T-cell (primary cell): ENCODE data around the gene RPL39L. TPM values are rescaled to one million over a fixed set of nuclear protein-coding genes. Genes with fewer than 3 reads are reported as not detected.

Experiments
- ATAC-seq, 4 experiments: fragments of 200-7000 bp in 3 of 4; fragments of 150-1000 bp in 1 of 4; cut with Tn5 transposase; replicated peaks in 1 of 4; 1 replicate in 3 of 4; 2 replicates in 1 of 4; pipeline ENCODE4 v1.10.0; 2021; ENCODE audit warnings: moderate library complexity in 3 of 4, mild to moderate bottlenecking in 2 of 4, moderate number of reproducible peaks in 1 of 4
- CTCF ChIA-PET, 2 donors: fragments of 300-600 bp; sonication (Branson Sonifier 250); formaldehyde crosslinking; loops; one replicate each; lab custom pipeline; 2022; ENCODE audit warnings: antibody characterized with exemption in 2 of 2; lab: Charles Lee
- POLR2A ChIA-PET, 2 donors: fragments of 300-600 bp; sonication (Branson Sonifier 250); formaldehyde crosslinking; loops; one replicate each; lab custom pipeline; 2022; ENCODE audit warnings: antibody characterized with exemption in 2 of 2; lab: Charles Lee
- DNase-seq, 35 experiments: peaks; one replicate each; pipeline versions ENCODE4 v3.0.0 to v3.0.0-alpha.2; 2013 to 2023
- H3K27ac ChIP-seq: one replicate; pipeline ENCODE4 v1.5.1; 2013; ENCODE audit warnings: low read length
- H3K27me3 ChIP-seq, 2 experiments: replicated peaks in 1 of 2; 1 replicate in 1 of 2; 2 replicates in 1 of 2; pipeline versions ENCODE4 v1.6.1 to v1.7.0; 2013; ENCODE audit warnings: low read length in 1 of 2, mixed read lengths in 1 of 2; ENCODE audit not compliant: control insufficient read depth in 2 of 2, insufficient read depth in 2 of 2; ENCODE audit errors: extremely low read depth in 1 of 2
- H3K36me3 ChIP-seq, 2 donors: 1 replicate in 1 of 2; 2 replicates in 1 of 2; pipeline versions ENCODE4 v1.6.1 to v1.7.0; 2013; ENCODE audit warnings: low read length in 1 of 2; ENCODE audit not compliant: control insufficient read depth in 2 of 2, insufficient read depth in 1 of 2; ENCODE audit errors: extremely low read depth in 1 of 2
- H3K4me1 ChIP-seq, 2 experiments: 1 replicate in 1 of 2; 2 replicates in 1 of 2; pipeline versions ENCODE4 v1.6.1 to v1.7.0; 2013; ENCODE audit warnings: low read length in 2 of 2, mixed read lengths in 1 of 2; ENCODE audit not compliant: insufficient read depth in 2 of 2, control insufficient read depth in 1 of 2; ENCODE audit errors: extremely low read depth in 1 of 2
- H3K4me3 ChIP-seq, 2 donors: 1 replicate in 1 of 2; 2 replicates in 1 of 2; pipeline versions ENCODE4 v1.5.1 to v1.7.0; 2013; ENCODE audit warnings: mild to moderate bottlenecking in 2 of 2, low read length in 1 of 2, moderate library complexity in 1 of 2; ENCODE audit not compliant: control insufficient read depth in 1 of 2; ENCODE audit errors: extremely low read depth in 1 of 2
- H3K9me3 ChIP-seq: 2 replicates; pipeline ENCODE4 v1.7.0; 2013
- H3K27ac Mint-ChIP-seq, 2 donors: one replicate each; pipeline ENCODE4 v1.8.0; 2020 to 2021; ENCODE audit warnings: mild to moderate bottlenecking in 2 of 2, mixed read lengths in 2 of 2
- H3K27me3 Mint-ChIP-seq, 2 donors: one replicate each; pipeline ENCODE4 v1.8.0; 2021 to 2022; ENCODE audit warnings: mixed read lengths in 2 of 2
- H3K36me3 Mint-ChIP-seq: one replicate; pipeline ENCODE4 v1.8.0; 2021; ENCODE audit warnings: mixed read lengths
- H3K4me1 Mint-ChIP-seq, 3 donors: one replicate each; pipeline ENCODE4 v1.8.0; 2020 to 2022; ENCODE audit warnings: mixed read lengths in 3 of 3, mild to moderate bottlenecking in 1 of 3
- H3K4me3 Mint-ChIP-seq, 3 donors: one replicate each; pipeline ENCODE4 v1.8.0; 2020 to 2022; ENCODE audit warnings: mild to moderate bottlenecking in 3 of 3, mixed read lengths in 3 of 3, moderate library complexity in 3 of 3
- H3K9me3 Mint-ChIP-seq, 3 donors: one replicate each; pipeline ENCODE4 v1.8.0; 2020 to 2022; ENCODE audit warnings: mixed read lengths in 3 of 3
- WGBS: methylation state at CpG from one replicate; pipeline ENCODE4 v1.1.5; 2013; ENCODE audit warnings: missing lambda C conversion rate; ENCODE audit not compliant: insufficient coverage; 5-methylcytosine and 5-hydroxymethylcytosine counted together
- total RNA-seq, 35 experiments: library from RNA in 6 of 35; stranded (reverse) in 6 of 35; fragments of 120-200 nt in 1 of 35; gene quantifications; one replicate each; pipeline versions ENCODE4 v1.2.1 to v1.2.4 and lab custom pipeline; 2013 to 2026

Gene RPL39L
- total RNA-seq (1 to 10 TPM in 3 of 5 donors, under 1 TPM in 2; 0.85 to 3.8 (median 2.1) TPM), total RNA-seq (lab: John Stamatoyannopoulos, UW) (0.27 to 5.0 (median 1.4) reads per million in 29 experiments)
- total RNA-seq (2013) = 4.9 TPM

GRCh38 chr3:187139126-187139894, at the start of gene RPL39L:
Gene RPL39L, minus strand, starts transcription at chr3:187139496. Its CDS starts 18,196 bp downstream, at chr3:187121300.
- DNase-seq (peak; percentile 85 to 96 (median 90)), ATAC-seq (peak; percentile 96 to 99 (median 97))
- Mint-ChIP-seq H3K9me3 (peaks cover 2 to 11% (median 9%) of the 10 kb centered on the region in 3 donors), H3K4me3 (peak within 1 kb of the TSS; percentile 85 to 88 (median 85)), H3K4me1 (peaks cover 18 to 21% (median 20%) of the 10 kb centered on the region in 3 donors), H3K27me3 (no peaks in the 10 kb centered on the region), H3K36me3 (peaks cover 5% of the 10 kb centered on the region), H3K27ac (peak within 1 kb of the TSS; percentile 87 to 92)
- H3K4me3 ChIP-seq = peak within 1 kb of the TSS; percentile 54 to 65
- WGBS = 5% methylated on average over 69 of the region's 69 CpGs
- peak within 1 kb of the TSS; percentile 84 for H3K27ac ChIP-seq
- H3K36me3 ChIP-seq = no peaks in the 10 kb centered on the region
- POLR2A ChIA-PET = interaction anchor here in 1 of 2 donors (0.5 to 1.0 kb wide), 4 partner anchors 10 to 208 kb away, joined by 3 to 8 read pairs (median 4); no protein-coding TSS in a partner anchor
- peaks cover 0 to 16% of the 10 kb centered on the region in 2 experiments for H3K4me1 ChIP-seq
- CTCF ChIA-PET = interaction anchor here (0.5 to 4.3 kb wide), 30 partner anchors 9 to 1209 kb away, joined by 3 to 61 read pairs (median 4); partner anchors contain the start of genes DNAJB11 (in 1 of the 2) and EIF4A2 (in 1 of the 2)
- H3K9me3 ChIP-seq = no peaks in the 10 kb centered on the region
- H3K27me3 ChIP-seq = no peaks in the 10 kb centered on the region

- H3K9me3 Mint-ChIP-seq = peaks cover 0 to 7% (median 0%) of the 10 kb centered on the region in 3 donors
- WGBS = no CpG with 5 or more reads among the region's 2 CpGs
- peaks cover 21 to 31% of the 10 kb centered on the region in 2 donors for H3K27me3 Mint-ChIP-seq
- no peak for ATAC-seq
- peaks cover 0 to 2% (median 0%) of the 10 kb centered on the region in 3 donors for H3K4me1 Mint-ChIP-seq
- peaks cover 0 to 3% of the 10 kb centered on the region in 2 experiments for H3K27me3 ChIP-seq
- H3K4me3 Mint-ChIP-seq = no peak overlapping the region
- no peaks in the 10 kb centered on the region for H3K4me1 ChIP-seq
- POLR2A ChIA-PET = interaction anchor here in 1 of 2 donors (0.5 to 0.8 kb wide), 3 partner anchors 12 to 101 kb away, joined by 3 to 6 read pairs (median 4); no protein-coding TSS in a partner anchor
- H3K27ac Mint-ChIP-seq = no peak overlapping the region
- no peak for DNase-seq
- H3K9me3 ChIP-seq = no peaks in the 10 kb centered on the region
- no peak overlapping the region for H3K4me3 ChIP-seq
- no peak overlapping the region for H3K27ac ChIP-seq
- CTCF ChIA-PET = interaction anchor here in 1 of 2 donors (0.7 kb wide), 2 partner anchors 158 to 1971 kb away, joined by 3 read pairs; no protein-coding TSS in a partner anchor
- no peaks in the 10 kb centered on the region for H3K36me3 ChIP-seq
- no peaks in the 10 kb centered on the region for H3K36me3 Mint-ChIP-seq
Observed at GRCh38 chr3:187188931-187189330, 49.6 kb upstream of the RPL39L start.

- Mint-ChIP-seq H3K36me3 (no peaks in the 10 kb centered on the region), H3K4me1 (peaks cover 0 to 5% (median 0%) of the 10 kb centered on the region in 3 donors), H3K27me3 (peaks cover 20 to 29% of the 10 kb centered on the region in 2 donors), H3K27ac (no peak overlapping the region), H3K4me3 (no peak overlapping the region), H3K9me3 (peaks cover 0 to 7% (median 0%) of the 10 kb centered on the region in 3 donors)
- no peaks in the 10 kb centered on the region for H3K9me3 ChIP-seq
- ATAC-seq (no peak), DNase-seq (no peak)
- no peaks in the 10 kb centered on the region for H3K36me3 ChIP-seq
- no peak overlapping the region for H3K4me3 ChIP-seq
- POLR2A ChIA-PET = interaction anchor here in 1 of 2 donors (0.5 kb wide), 1 partner anchor 101 kb away, joined by 3 read pairs; no protein-coding TSS in a partner anchor
- no peaks in the 10 kb centered on the region for H3K4me1 ChIP-seq
- H3K27me3 ChIP-seq = peaks cover 0 to 3% of the 10 kb centered on the region in 2 experiments
- CTCF ChIA-PET = interaction anchor here in 1 of 2 donors (0.6 kb wide), 1 partner anchor 735 kb away, joined by 4 read pairs; no protein-coding TSS in a partner anchor
- H3K27ac ChIP-seq = no peak overlapping the region
- WGBS = 89% methylated on average over 3 of the region's 5 CpGs
Observed at GRCh38 chr3:187186801-187187421, 47.6 kb upstream of the RPL39L start.

GRCh38 chr3:187186375-187186774, 47.1 kb upstream of the RPL39L start:
- no peak for ATAC-seq

GRCh38 chr3:187185759-187186158, 46.5 kb upstream of the RPL39L start:
- ChIA-PET POLR2A (no interaction called here), CTCF (no interaction called here)
- ATAC-seq (no peak), DNase-seq (no peak)
- peaks cover 0 to 3% of the 10 kb centered on the region in 2 experiments for H3K27me3 ChIP-seq
- Mint-ChIP-seq H3K27ac (no peak overlapping the region), H3K9me3 (peaks cover 0 to 7% (median 0%) of the 10 kb centered on the region in 3 donors), H3K4me1 (peaks cover 0 to 5% (median 0%) of the 10 kb centered on the region in 3 donors), H3K36me3 (no peaks in the 10 kb centered on the region), H3K4me3 (no peak overlapping the region), H3K27me3 (peaks cover 14 to 19% of the 10 kb centered on the region in 2 donors)
- no peaks in the 10 kb centered on the region for H3K4me1 ChIP-seq
- H3K4me3 ChIP-seq = no peak overlapping the region
- 89% methylated on average over 4 of the region's 4 CpGs for WGBS
- H3K9me3 ChIP-seq = no peaks in the 10 kb centered on the region
- no peaks in the 10 kb centered on the region for H3K36me3 ChIP-seq
- no peak overlapping the region for H3K27ac ChIP-seq

More at GRCh38 chr3:187186375-187186774, 47.1 kb upstream of the RPL39L start:
- no peak overlapping the region for H3K4me3 Mint-ChIP-seq
- no peaks in the 10 kb centered on the region for H3K36me3 ChIP-seq
- peaks cover 0 to 7% (median 0%) of the 10 kb centered on the region in 3 donors for H3K9me3 Mint-ChIP-seq
- H3K4me3 ChIP-seq = no peak overlapping the region
- DNase-seq = no peak
- H3K27ac ChIP-seq = no peak overlapping the region
- H3K9me3 ChIP-seq = no peaks in the 10 kb centered on the region
- ChIA-PET CTCF (no interaction called here), POLR2A (interaction anchor here in 1 of 2 donors (0.5 kb wide), 1 partner anchor 100 kb away, joined by 3 read pairs; no protein-coding TSS in a partner anchor)
- peaks cover 18 to 25% of the 10 kb centered on the region in 2 donors for H3K27me3 Mint-ChIP-seq
- no peaks in the 10 kb centered on the region for H3K4me1 ChIP-seq
- WGBS = no CpG with 5 or more reads among the region's 2 CpGs
- peaks cover 0 to 5% (median 0%) of the 10 kb centered on the region in 3 donors for H3K4me1 Mint-ChIP-seq
- H3K36me3 Mint-ChIP-seq = no peaks in the 10 kb centered on the region
- no peak overlapping the region for H3K27ac Mint-ChIP-seq
- peaks cover 0 to 3% of the 10 kb centered on the region in 2 experiments for H3K27me3 ChIP-seq
